Neural crest cell (in vitro differentiated cells): ENCODE measurements around the gene ANXA1. TPM values are rescaled to one million over a fixed set of nuclear protein-coding genes. Genes with fewer than 3 reads are reported as not detected.
A peak's percentile ranks its signal among the peaks of the same experiment; 100 is the strongest.

Experiments used
- DNase-seq: peaks from one replicate; pipeline ENCODE4 v3.0.0; 2021; ENCODE audit warnings: low read depth, mixed read lengths, low spot score
- H3K27ac Mint-ChIP-seq: one replicate; pipeline ENCODE4 v1.8.0; 2021; ENCODE audit warnings: mild to moderate bottlenecking, mixed read lengths; ENCODE audit not compliant: unreplicated experiment
- H3K27me3 Mint-ChIP-seq: 2 replicates; pipeline ENCODE4 v1.8.0; 2021; ENCODE audit warnings: low read depth, mild to moderate bottlenecking, mixed read lengths
- H3K36me3 Mint-ChIP-seq: 2 replicates; pipeline ENCODE4 v1.8.0; 2021; ENCODE audit warnings: low read depth, mild to moderate bottlenecking, mixed read lengths
- H3K4me1 Mint-ChIP-seq: 2 replicates; pipeline ENCODE4 v1.8.0; 2021; ENCODE audit warnings: mixed read lengths
- H3K4me3 Mint-ChIP-seq: one replicate; pipeline ENCODE4 v1.8.0; 2021; ENCODE audit warnings: mild to moderate bottlenecking, mixed read lengths
- H3K9me3 Mint-ChIP-seq: 2 replicates; pipeline ENCODE4 v1.8.0; 2021; ENCODE audit warnings: mixed read lengths
- CTCF ChIP-seq: fragments of 200-600 bp; sonication (generic); conservative IDR thresholded peaks from 2 replicates; pipeline ENCODE4 v1.5.0; 2021; ENCODE audit warnings: antibody characterized with exemption, mild to moderate bottlenecking
- total RNA-seq: library from RNA; stranded (reverse); gene quantifications from 2 replicates; pipeline ENCODE4 v1.2.1, GENCODE V29; 2021

The ANXA1 gene
- total RNA-seq, 1 donor from 2014 or later, result 6.6 TPM

DNA sequence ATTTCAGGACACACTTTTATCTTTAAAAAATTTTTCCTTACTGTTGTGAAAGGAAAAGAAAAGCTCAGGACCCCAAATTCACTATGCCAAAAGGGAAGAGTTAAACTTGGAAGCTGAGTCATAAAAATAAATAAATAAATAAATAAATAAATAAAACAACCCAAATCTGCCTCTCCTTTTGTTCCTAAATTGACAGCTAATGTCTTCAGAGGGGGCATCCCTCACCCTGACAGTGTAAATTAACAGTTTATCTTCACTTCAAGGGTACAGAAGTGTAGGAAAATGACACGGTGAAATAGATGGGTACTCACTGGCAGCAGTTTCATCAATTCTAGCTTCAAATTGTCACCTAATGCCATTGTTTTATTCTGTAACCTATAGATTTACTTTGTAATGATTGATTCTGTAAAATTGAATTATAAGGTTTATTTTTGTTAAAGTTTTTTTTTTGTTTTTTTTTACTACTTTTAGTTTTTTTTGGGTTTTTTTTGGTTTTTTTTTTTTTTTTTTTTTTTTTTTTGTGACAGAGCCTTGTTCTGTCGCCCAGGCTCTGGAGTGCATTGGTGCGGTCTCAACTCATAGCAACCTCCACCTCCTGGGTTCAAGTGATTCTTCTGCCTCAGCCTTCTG lies 18.5 kb upstream of the ANXA1 start:
- H3K4me1 Mint-ChIP-seq, result peaks cover 26% of the 10 kb centered on the region
- no peak overlapping the region for H3K27ac Mint-ChIP-seq
- H3K36me3 Mint-ChIP-seq, result no peaks in the 10 kb centered on the region
- peak overlapping the region; percentile 43 for H3K4me3 Mint-ChIP-seq
- TF ChIP-seq CTCF, result no peak
- no peak for DNase-seq
- no peaks in the 10 kb centered on the region for H3K9me3 Mint-ChIP-seq
- no peaks in the 10 kb centered on the region for H3K27me3 Mint-ChIP-seq

- peaks cover 26% of the 10 kb centered on the region for H3K4me1 Mint-ChIP-seq
Observed at GRCh38 chr9:73133921-73134407, 17.7 kb upstream of the ANXA1 start.

DNA sequence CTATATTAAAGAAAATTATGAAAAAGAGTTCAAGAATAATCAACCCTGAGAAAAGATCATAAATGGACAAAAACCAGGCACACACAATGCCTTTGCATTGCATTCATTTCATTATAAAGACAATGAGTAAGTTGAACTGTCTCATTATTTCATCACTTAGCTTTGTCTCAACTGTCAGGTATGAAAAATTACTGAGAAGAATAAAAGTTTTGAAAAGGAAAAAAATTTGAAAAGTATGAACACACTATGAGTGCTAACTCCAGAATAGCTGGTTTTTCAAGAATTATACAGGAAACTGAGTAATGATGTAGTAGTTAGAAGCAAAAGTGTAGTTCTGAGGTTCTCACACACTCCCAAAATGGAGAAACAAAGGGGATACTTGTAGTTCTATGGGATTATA lies 16.3 kb upstream of the ANXA1 start:
- DNase-seq, result no peak

More at GRCh38 chr9:73133921-73134407, 17.7 kb upstream of the ANXA1 start:
- Mint-ChIP-seq H3K27me3 (no peaks in the 10 kb centered on the region), H3K27ac (no peak overlapping the region), H3K36me3 (no peaks in the 10 kb centered on the region), H3K4me3 (peak overlapping the region; percentile 2), H3K9me3 (no peaks in the 10 kb centered on the region)
- no peak for DNase-seq
- TF ChIP-seq CTCF, result no peak

GRCh38 chr9:73137286-73137899 lies 14.3 kb upstream of the ANXA1 start:
- Mint-ChIP-seq H3K27ac (no peak overlapping the region), H3K36me3 (no peaks in the 10 kb centered on the region), H3K9me3 (peaks cover 7% of the 10 kb centered on the region), H3K27me3 (no peaks in the 10 kb centered on the region), H3K4me1 (peaks cover 10% of the 10 kb centered on the region), H3K4me3 (no peak overlapping the region)
- no peak for DNase-seq
- no peak for TF ChIP-seq CTCF

More for the DNA sequence above, 16.3 kb upstream of the ANXA1 start:
- Mint-ChIP-seq H3K9me3 (no peaks in the 10 kb centered on the region), H3K4me3 (no peak overlapping the region), H3K27ac (no peak overlapping the region), H3K4me1 (peaks cover 21% of the 10 kb centered on the region), H3K27me3 (no peaks in the 10 kb centered on the region), H3K36me3 (no peaks in the 10 kb centered on the region)
- no peak for TF ChIP-seq CTCF

DNA sequence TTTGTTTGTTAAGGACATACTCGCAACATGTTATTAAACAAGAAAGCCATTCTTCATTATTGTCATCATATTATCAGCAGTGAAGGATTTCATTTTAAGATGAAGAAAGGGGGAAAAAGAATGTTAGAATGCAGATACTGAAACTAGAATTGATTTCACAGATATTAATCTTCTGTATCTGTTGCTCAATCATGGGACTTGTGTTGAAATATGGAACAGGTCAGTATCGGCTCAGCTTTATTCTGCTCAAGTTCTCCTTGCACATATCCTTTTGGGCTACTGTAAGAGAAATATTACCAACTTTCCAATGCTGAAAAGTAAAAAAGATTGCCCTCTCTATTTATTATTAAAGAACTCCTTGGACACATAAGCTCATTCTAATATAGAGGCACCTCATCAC lies 13.8 kb upstream of the ANXA1 start:
- Mint-ChIP-seq H3K27me3 (no peaks in the 10 kb centered on the region), H3K27ac (no peak overlapping the region), H3K4me3 (no peak overlapping the region), H3K36me3 (no peaks in the 10 kb centered on the region), H3K9me3 (peaks cover 7% of the 10 kb centered on the region), H3K4me1 (peaks cover 6% of the 10 kb centered on the region)
- TF ChIP-seq CTCF, result no peak
- no peak for DNase-seq
